ENCODE data around the gene ITGBL1.

Gene ITGBL1

GRCh38 chr13:101711307-101712025 is 259.0 kb downstream of the ITGBL1 start:
- Mint-ChIP-seq H3K4me1 (ENCODE audit: low read depth) (peaks cover 7% of the 10 kb centered on the region), H3K4me3 (no peak overlapping the region), H3K9me3 (no peaks in the 10 kb centered on the region), H3K27me3 (peaks cover 15% of the 10 kb centered on the region), H3K27ac (no peak overlapping the region), H3K36me3 (ENCODE audit: low read depth) (no peaks in the 10 kb centered on the region)
- no peak for DNase-seq

GRCh38 chr13:101712026-101712348 is 259.5 kb downstream of the ITGBL1 start:
- Mint-ChIP-seq H3K9me3 (no peaks in the 10 kb centered on the region), H3K4me1 (ENCODE audit: low read depth) (peaks cover 2% of the 10 kb centered on the region), H3K27me3 (peaks cover 13% of the 10 kb centered on the region), H3K36me3 (ENCODE audit: low read depth) (no peaks in the 10 kb centered on the region), H3K4me3 (no peak overlapping the region), H3K27ac (no peak overlapping the region)
- no peak for DNase-seq

GRCh38 chr13:101714195-101714594 is 261.7 kb downstream of the ITGBL1 start:
- Mint-ChIP-seq H3K4me1 (ENCODE audit: low read depth) (no peaks in the 10 kb centered on the region), H3K4me3 (no peak overlapping the region), H3K27me3 (peaks cover 11% of the 10 kb centered on the region), H3K36me3 (ENCODE audit: low read depth) (no peaks in the 10 kb centered on the region), H3K9me3 (no peaks in the 10 kb centered on the region), H3K27ac (no peak overlapping the region)
- no peak for DNase-seq

GRCh38 chr13:101717353-101717752 is 264.9 kb downstream of the ITGBL1 start:
- no peaks in the 10 kb centered on the region for H3K36me3 Mint-ChIP-seq (ENCODE audit: low read depth)
- no peaks in the 10 kb centered on the region for H3K9me3 Mint-ChIP-seq
- H3K4me3 Mint-ChIP-seq, result no peak overlapping the region
- peaks cover 9% of the 10 kb centered on the region for H3K27me3 Mint-ChIP-seq
- no peak for DNase-seq
- H3K27ac Mint-ChIP-seq, result no peak overlapping the region
- no peaks in the 10 kb centered on the region for H3K4me1 Mint-ChIP-seq (ENCODE audit: low read depth)

- no peak for DNase-seq
- Mint-ChIP-seq H3K9me3 (no peaks in the 10 kb centered on the region), H3K27me3 (peaks cover 9% of the 10 kb centered on the region), H3K36me3 (ENCODE audit: low read depth) (no peaks in the 10 kb centered on the region), H3K4me1 (ENCODE audit: low read depth) (no peaks in the 10 kb centered on the region), H3K27ac (no peak overlapping the region), H3K4me3 (no peak overlapping the region)
Measured at GRCh38 chr13:101718496-101718895, 266.0 kb downstream of the ITGBL1 start.

GRCh38 chr13:101726681-101727080 is 274.2 kb downstream of the ITGBL1 start:
- no peak for DNase-seq
- Mint-ChIP-seq H3K9me3 (no peaks in the 10 kb centered on the region), H3K27me3 (no peaks in the 10 kb centered on the region), H3K4me1 (ENCODE audit: low read depth) (peaks cover 2% of the 10 kb centered on the region), H3K36me3 (ENCODE audit: low read depth) (no peaks in the 10 kb centered on the region), H3K27ac (no peak overlapping the region), H3K4me3 (no peak overlapping the region)

- Mint-ChIP-seq H3K27ac (no peak overlapping the region), H3K4me3 (no peak overlapping the region), H3K4me1 (ENCODE audit: low read depth) (peaks cover 2% of the 10 kb centered on the region), H3K27me3 (no peaks in the 10 kb centered on the region), H3K36me3 (ENCODE audit: low read depth) (no peaks in the 10 kb centered on the region), H3K9me3 (no peaks in the 10 kb centered on the region)
- no peak for DNase-seq
Measured at GRCh38 chr13:101727118-101727517, 274.6 kb downstream of the ITGBL1 start.

GRCh38 chr13:101728021-101728420 is 275.5 kb downstream of the ITGBL1 start:
- no peak for DNase-seq
- H3K4me3 Mint-ChIP-seq, result no peak overlapping the region
- peaks cover 2% of the 10 kb centered on the region for H3K4me1 Mint-ChIP-seq (ENCODE audit: low read depth)
- no peaks in the 10 kb centered on the region for H3K9me3 Mint-ChIP-seq
- H3K27ac Mint-ChIP-seq, result no peak overlapping the region
- H3K27me3 Mint-ChIP-seq, result peaks cover 2% of the 10 kb centered on the region
- H3K36me3 Mint-ChIP-seq (ENCODE audit: low read depth), result no peaks in the 10 kb centered on the region

GRCh38 chr13:101728615-101729014 is 276.1 kb downstream of the ITGBL1 start:
- no peak overlapping the region for H3K27ac Mint-ChIP-seq
- no peaks in the 10 kb centered on the region for H3K36me3 Mint-ChIP-seq (ENCODE audit: low read depth)
- no peaks in the 10 kb centered on the region for H3K9me3 Mint-ChIP-seq
- H3K4me1 Mint-ChIP-seq (ENCODE audit: low read depth), result peaks cover 2% of the 10 kb centered on the region
- H3K4me3 Mint-ChIP-seq, result no peak overlapping the region
- no peak for DNase-seq
- peaks cover 2% of the 10 kb centered on the region for H3K27me3 Mint-ChIP-seq

GRCh38 chr13:101730420-101731000 is 278.0 kb downstream of the ITGBL1 start:
- H3K36me3 Mint-ChIP-seq (ENCODE audit: low read depth), result no peaks in the 10 kb centered on the region
- H3K9me3 Mint-ChIP-seq, result no peaks in the 10 kb centered on the region
- H3K27ac Mint-ChIP-seq, result no peak overlapping the region
- no peak overlapping the region for H3K4me3 Mint-ChIP-seq
- no peak for DNase-seq
- H3K4me1 Mint-ChIP-seq (ENCODE audit: low read depth), result peaks cover 2% of the 10 kb centered on the region
- peaks cover 2% of the 10 kb centered on the region for H3K27me3 Mint-ChIP-seq

GRCh38 chr13:101736566-101736965 is 284.1 kb downstream of the ITGBL1 start:
- no peaks in the 10 kb centered on the region for H3K9me3 Mint-ChIP-seq
- H3K27me3 Mint-ChIP-seq, result peaks cover 2% of the 10 kb centered on the region
- H3K4me3 Mint-ChIP-seq, result no peak overlapping the region
- no peaks in the 10 kb centered on the region for H3K4me1 Mint-ChIP-seq (ENCODE audit: low read depth)
- DNase-seq, result no peak
- H3K27ac Mint-ChIP-seq, result no peak overlapping the region
- H3K36me3 Mint-ChIP-seq (ENCODE audit: low read depth), result no peaks in the 10 kb centered on the region

GRCh38 chr13:101738336-101738735 is 285.9 kb downstream of the ITGBL1 start:
- Mint-ChIP-seq H3K4me3 (no peak overlapping the region), H3K27ac (no peak overlapping the region), H3K27me3 (no peaks in the 10 kb centered on the region), H3K36me3 (ENCODE audit: low read depth) (no peaks in the 10 kb centered on the region), H3K4me1 (ENCODE audit: low read depth) (no peaks in the 10 kb centered on the region), H3K9me3 (no peaks in the 10 kb centered on the region)
- no peak for DNase-seq

GRCh38 chr13:101739382-101740178 is 287.1 kb downstream of the ITGBL1 start:
- DNase-seq, result no peak
- H3K9me3 Mint-ChIP-seq, result no peaks in the 10 kb centered on the region
- H3K27me3 Mint-ChIP-seq, result peaks cover 4% of the 10 kb centered on the region
- no peaks in the 10 kb centered on the region for H3K36me3 Mint-ChIP-seq (ENCODE audit: low read depth)
- H3K4me1 Mint-ChIP-seq (ENCODE audit: low read depth), result no peaks in the 10 kb centered on the region
- H3K27ac Mint-ChIP-seq, result no peak overlapping the region
- no peak overlapping the region for H3K4me3 Mint-ChIP-seq

- Mint-ChIP-seq H3K9me3 (no peaks in the 10 kb centered on the region), H3K27me3 (peaks cover 12% of the 10 kb centered on the region)
Measured at GRCh38 chr13:101746513-101746912, 294.0 kb downstream of the ITGBL1 start.

GRCh38 chr13:101747039-101747438 is 294.6 kb downstream of the ITGBL1 start:
- no peaks in the 10 kb centered on the region for H3K4me1 Mint-ChIP-seq (ENCODE audit: low read depth)
- H3K27ac Mint-ChIP-seq, result no peak overlapping the region
- DNase-seq, result no peak
- no peaks in the 10 kb centered on the region for H3K9me3 Mint-ChIP-seq
- no peaks in the 10 kb centered on the region for H3K36me3 Mint-ChIP-seq (ENCODE audit: low read depth)
- H3K4me3 Mint-ChIP-seq, result no peak overlapping the region
- H3K27me3 Mint-ChIP-seq, result peaks cover 14% of the 10 kb centered on the region

More at GRCh38 chr13:101746513-101746912, 294.0 kb downstream of the ITGBL1 start:
- H3K36me3 Mint-ChIP-seq (ENCODE audit: low read depth), result no peaks in the 10 kb centered on the region
- no peak for DNase-seq
- no peaks in the 10 kb centered on the region for H3K4me1 Mint-ChIP-seq (ENCODE audit: low read depth)
- no peak overlapping the region for H3K4me3 Mint-ChIP-seq
- H3K27ac Mint-ChIP-seq, result no peak overlapping the region
